ENCODE data around the gene YJEFN3. TPM values are rescaled to one million over a fixed set of nuclear protein-coding genes. Genes with fewer than 3 reads are reported as not detected.

YJEFN3 gene
- total and polyA plus RNA-seq, 4 donors: 0.77 to 4.7 (median 3.8) TPM

DNA sequence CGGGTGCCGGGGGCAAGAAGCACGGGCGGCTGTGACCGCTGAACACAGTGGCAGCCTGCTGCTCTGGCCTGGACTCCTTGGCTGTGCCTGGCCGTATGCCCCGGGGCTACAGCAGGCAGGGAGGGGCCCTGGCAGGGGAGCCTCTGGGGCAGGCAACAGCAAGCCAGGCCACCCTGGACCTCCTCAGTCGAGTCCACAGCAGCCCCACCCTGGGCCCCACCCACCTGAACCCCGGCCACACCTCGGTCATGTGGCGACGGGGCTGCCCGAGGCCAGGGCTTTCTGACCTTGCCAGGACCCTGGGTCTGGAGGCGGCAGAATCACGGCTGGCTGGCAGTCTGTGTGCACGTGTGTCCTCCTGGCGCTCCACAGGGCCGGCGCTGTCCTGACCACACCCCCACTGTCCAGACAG, 18.0 kb downstream of the YJEFN3 start:
- Histone ChIP-seq H3K27ac (ENCODE audit: low read depth in 1 of 2, low read length in 1 of 2) (no peak overlapping the region), H3K9me3 (ENCODE audit: control insufficient read depth in 4 of 4, insufficient read depth in 3 of 4, low read length in 3 of 4) (peaks cover 0 to 10% (median 0%) of the 10 kb centered on the region in 4 donors), H3K4me1 (ENCODE audit: control insufficient read depth in 5 of 5, insufficient read depth in 5 of 5, low read length in 5 of 5) (peaks cover 0 to 32% (median 2%) of the 10 kb centered on the region in 5 donors), H3K27me3 (ENCODE audit: control insufficient read depth in 3 of 3, insufficient read depth in 3 of 3, low read length in 2 of 3) (peaks cover 4 to 9% (median 4%) of the 10 kb centered on the region in 3 donors), H3K4me3 (no peak overlapping the region), H3K9ac (ENCODE audit: insufficient read depth in 1 of 2, low read length in 2 of 2) (no peak overlapping the region), H3K36me3 (ENCODE audit: control insufficient read depth in 4 of 4, insufficient read depth in 4 of 4, low read length in 4 of 4) (no peaks in the 10 kb centered on the region)
- 68 to 72% methylated on average over 19 of the region's 19 CpGs for WGBS, 2 donors
- DNase-seq (no peak), ATAC-seq (ENCODE audit: insufficient read depth, low FRiP score) (no peak)
- TF ChIP-seq, protein P1, sequence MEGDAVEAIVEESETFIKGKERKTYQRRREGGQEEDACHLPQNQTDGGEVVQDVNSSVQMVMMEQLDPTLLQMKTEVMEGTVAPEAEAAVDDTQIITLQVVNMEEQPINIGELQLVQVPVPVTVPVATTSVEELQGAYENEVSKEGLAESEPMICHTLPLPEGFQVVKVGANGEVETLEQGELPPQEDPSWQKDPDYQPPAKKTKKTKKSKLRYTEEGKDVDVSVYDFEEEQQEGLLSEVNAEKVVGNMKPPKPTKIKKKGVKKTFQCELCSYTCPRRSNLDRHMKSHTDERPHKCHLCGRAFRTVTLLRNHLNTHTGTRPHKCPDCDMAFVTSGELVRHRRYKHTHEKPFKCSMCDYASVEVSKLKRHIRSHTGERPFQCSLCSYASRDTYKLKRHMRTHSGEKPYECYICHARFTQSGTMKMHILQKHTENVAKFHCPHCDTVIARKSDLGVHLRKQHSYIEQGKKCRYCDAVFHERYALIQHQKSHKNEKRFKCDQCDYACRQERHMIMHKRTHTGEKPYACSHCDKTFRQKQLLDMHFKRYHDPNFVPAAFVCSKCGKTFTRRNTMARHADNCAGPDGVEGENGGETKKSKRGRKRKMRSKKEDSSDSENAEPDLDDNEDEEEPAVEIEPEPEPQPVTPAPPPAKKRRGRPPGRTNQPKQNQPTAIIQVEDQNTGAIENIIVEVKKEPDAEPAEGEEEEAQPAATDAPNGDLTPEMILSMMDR (IDR thresholded peaks at IDR 0.05; ENCODE audit: control extremely low read depth, extremely low read depth): no peak

DNA sequence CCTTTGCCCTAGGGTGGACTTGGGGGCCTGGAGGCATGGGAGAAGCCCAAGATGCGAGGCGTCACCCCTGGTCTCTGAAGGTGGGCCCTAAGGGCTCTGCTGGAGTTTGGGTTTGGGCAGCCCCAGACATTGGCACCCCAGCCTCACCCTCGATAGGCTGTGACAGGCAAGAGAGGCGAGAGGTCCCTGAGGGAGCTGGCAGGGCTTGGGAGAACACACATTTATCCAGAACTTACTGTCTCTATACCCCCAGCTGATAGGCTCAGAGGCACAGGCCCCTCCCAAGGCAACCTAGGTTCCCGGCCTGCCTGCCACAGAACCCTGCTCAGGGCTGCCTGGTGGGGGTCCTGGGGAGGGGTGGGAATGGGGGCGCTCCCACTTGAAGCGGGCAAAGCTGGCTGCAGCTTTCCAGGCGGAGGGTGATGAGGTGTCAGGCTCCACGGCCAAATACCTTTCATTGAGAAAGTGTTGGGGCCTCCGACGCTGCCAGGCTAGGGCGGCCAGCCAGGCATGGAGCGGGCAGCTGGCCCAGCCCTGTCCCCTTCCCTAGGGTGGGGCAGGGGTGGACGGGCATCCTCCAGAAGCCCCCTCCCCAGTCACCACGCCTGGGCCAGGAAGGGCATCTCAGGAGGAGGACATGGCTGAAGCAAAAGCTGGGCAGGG, 19.1 kb downstream of the YJEFN3 start:
- peaks cover 0 to 10% (median 0%) of the 10 kb centered on the region in 4 donors for H3K9me3 ChIP-seq (ENCODE audit: control insufficient read depth in 4 of 4, insufficient read depth in 3 of 4, low read length in 3 of 4)
- no peaks in the 10 kb centered on the region for H3K36me3 ChIP-seq (ENCODE audit: control insufficient read depth in 4 of 4, insufficient read depth in 4 of 4, low read length in 4 of 4)
- TF ChIP-seq, protein P1 (IDR thresholded peaks at IDR 0.05; ENCODE audit: control extremely low read depth, extremely low read depth): no peak
- ATAC-seq (ENCODE audit: insufficient read depth, low FRiP score) (no peak), DNase-seq (peak; percentile 38 to 58 (median 53))
- WGBS, 2 donors: 56 to 72% methylated on average over 15 of the region's 15 CpGs
- no peak overlapping the region for H3K9ac ChIP-seq (ENCODE audit: insufficient read depth in 1 of 2, low read length in 2 of 2)
- peaks cover 0 to 30% (median 2%) of the 10 kb centered on the region in 5 donors for H3K4me1 ChIP-seq (ENCODE audit: control insufficient read depth in 5 of 5, insufficient read depth in 5 of 5, low read length in 5 of 5)
- H3K4me3 ChIP-seq: no peak overlapping the region
- H3K27ac ChIP-seq (ENCODE audit: low read depth in 1 of 2, low read length in 1 of 2): no peak overlapping the region
- peaks cover 0 to 9% (median 4%) of the 10 kb centered on the region in 3 donors for H3K27me3 ChIP-seq (ENCODE audit: control insufficient read depth in 3 of 3, insufficient read depth in 3 of 3, low read length in 2 of 3)

DNA sequence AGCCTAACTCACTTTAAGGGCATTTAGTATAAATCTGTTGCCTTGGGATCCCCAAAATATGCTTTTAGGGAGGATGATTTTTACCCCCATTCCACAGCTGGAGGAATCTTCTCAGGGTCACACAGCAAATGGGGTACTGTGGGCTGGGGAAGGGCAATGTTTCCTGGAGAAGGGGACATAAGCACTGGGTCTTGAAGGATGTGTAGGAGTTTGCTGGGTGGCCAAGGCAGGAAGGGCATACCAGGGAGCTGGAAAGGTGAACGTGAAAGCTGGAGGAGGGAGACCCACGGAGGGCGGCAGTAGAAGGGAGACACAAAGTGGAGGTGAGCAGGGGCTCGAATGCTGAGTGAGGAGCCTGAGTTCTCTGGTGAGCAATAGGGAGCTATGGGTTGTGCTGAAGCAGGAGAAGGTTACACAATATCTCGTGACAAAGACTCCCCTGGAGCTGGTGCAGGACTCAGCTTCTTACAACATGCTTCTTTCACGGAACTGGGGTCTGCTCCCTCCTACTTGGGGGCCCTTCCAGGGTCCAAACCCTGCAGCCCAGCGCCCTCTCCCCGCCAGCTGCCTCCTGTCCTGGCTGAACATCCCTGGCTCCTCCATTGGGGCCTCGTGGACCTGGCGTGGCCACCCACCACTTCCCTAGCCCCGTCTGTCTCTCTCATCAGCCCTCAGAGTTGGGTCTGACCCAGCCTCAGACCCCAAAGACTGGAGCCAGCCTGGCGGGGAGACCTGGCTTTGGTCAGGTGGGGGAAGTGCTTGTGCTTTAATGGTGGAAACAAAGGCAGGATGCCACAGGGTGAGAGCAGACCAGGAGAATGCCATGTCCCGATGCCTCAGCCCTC, 20.4 kb downstream of the YJEFN3 start:
- Histone ChIP-seq H3K27me3 (ENCODE audit: control insufficient read depth in 3 of 3, insufficient read depth in 3 of 3, low read length in 2 of 3) (peaks cover 0 to 9% (median 4%) of the 10 kb centered on the region in 3 donors), H3K9ac (ENCODE audit: insufficient read depth in 1 of 2, low read length in 2 of 2) (no peak overlapping the region), H3K9me3 (ENCODE audit: control insufficient read depth in 4 of 4, insufficient read depth in 3 of 4, low read length in 3 of 4) (peaks cover 0 to 10% (median 0%) of the 10 kb centered on the region in 4 donors), H3K4me1 (ENCODE audit: control insufficient read depth in 5 of 5, insufficient read depth in 5 of 5, low read length in 5 of 5) (peaks cover 0 to 30% (median 2%) of the 10 kb centered on the region in 5 donors), H3K4me3 (no peak overlapping the region), H3K27ac (ENCODE audit: low read depth in 1 of 2, low read length in 1 of 2) (no peak overlapping the region), H3K36me3 (ENCODE audit: control insufficient read depth in 4 of 4, insufficient read depth in 4 of 4, low read length in 4 of 4) (no peaks in the 10 kb centered on the region)
- TF ChIP-seq, protein P1 (IDR thresholded peaks at IDR 0.05; ENCODE audit: control extremely low read depth, extremely low read depth): no peak
- DNase-seq: no peak
- WGBS, 2 donors: 40 to 52% methylated on average over 13 of the region's 13 CpGs
- ATAC-seq (ENCODE audit: insufficient read depth, low FRiP score): no peak
